A549 (cell line): ENCODE results near the gene DSCAM. TPM values are rescaled to one million over a fixed set of nuclear protein-coding genes. Genes with fewer than 3 reads are reported as not detected.

ENCODE experiments used
- ATAC-seq, 2 experiments: fragments of 200-7000 bp in 1 of 2; fragments of >200 bp in 1 of 2; cut with Nextera tagmentation in 1 of 2; cut with Tn5 transposase in 1 of 2; 3 replicates each; pipeline versions ENCODE4 v1.8.0 to v1.9.1; 2018 to 2020; ENCODE audit warnings: mild to moderate bottlenecking in 1 of 2, moderate library complexity in 1 of 2
- CTCF ChIA-PET: fragments of 300-600 bp; sonication (Branson Sonifier 250); formaldehyde crosslinking; extraction: SDS; loops from one replicate; lab custom pipeline; 2021; ENCODE audit warnings: antibody characterized with exemption, inconsistent platforms; lab: Yijun Ruan, JAX
- POLR2A ChIA-PET: fragments of 350-600 bp; formaldehyde crosslinking; extraction: SDS; loops from one replicate; lab custom pipeline; 2021; ENCODE audit warnings: antibody characterized with exemption, inconsistent platforms; lab: Yijun Ruan, JAX
- DNase-seq, 2 experiments: peaks; one replicate each; pipeline versions ENCODE4 v3.0.0 to v3.0.0-alpha.2; 2011 to 2016; ENCODE audit warnings: low read depth in 1 of 2, low spot score in 1 of 2
- FAIRE-seq: peaks from 2 replicates; lab custom pipeline; 2011; peaks lifted over from hg19 to GRCh38; lab: Jason Lieb, UNC
- H3K27ac ChIP-seq, 2 experiments: fragments of >200 bp; sonication (Bioruptor Twin); formaldehyde crosslinking; 3 replicates each; pipeline ENCODE4 v1.5.1; 2016 to 2017
- H3K4me1 ChIP-seq: fragments of >200 bp; sonication (Bioruptor Twin); formaldehyde crosslinking; 3 replicates; pipeline ENCODE4 v1.6.1; 2016
- H3K4me2 ChIP-seq: fragments of >200 bp; sonication (Bioruptor Twin); formaldehyde crosslinking; 3 replicates; pipeline ENCODE4 v1.6.1; 2016
- H3K4me3 ChIP-seq: fragments of >200 bp; sonication (Bioruptor Twin); formaldehyde crosslinking; 3 replicates; pipeline ENCODE4 v1.5.1; 2016
- H3K9me3 ChIP-seq: fragments of >200 bp; sonication (Bioruptor Twin); formaldehyde crosslinking; 3 replicates; pipeline ENCODE4 v1.6.1; 2016
- ATOH8 ChIP-seq: fragments of 250-450 bp; sonication (Bioruptor Pico); IDR thresholded peaks from 2 replicates; pipeline ENCODE4 v1.5.0; 2020; ENCODE audit warnings: low read depth, mild to moderate bottlenecking, moderate library complexity
- BHLHE40 ChIP-seq: IDR thresholded peaks from 2 replicates; pipeline ENCODE4 v1.6.1; 2012; ENCODE audit warnings: low read depth, low read length, inconsistent platforms
- CHD4 ChIP-seq: fragments of 200-600 bp; sonication (generic); IDR thresholded peaks from 2 replicates; pipeline ENCODE4 v1.6.1; 2016; ENCODE audit warnings: antibody characterized with exemption, mild to moderate bottlenecking, borderline replicate concordance
- CTCF ChIP-seq: fragments of >200 bp; sonication (Bioruptor Twin); formaldehyde crosslinking; IDR thresholded peaks from 3 replicates; pipeline ENCODE4 v1.5.1; 2016
- EHF ChIP-seq: fragments of 250-450 bp; sonication (Bioruptor Pico); IDR thresholded peaks from 2 replicates; pipeline ENCODE4 v1.5.0; 2020; ENCODE audit warnings: mild to moderate bottlenecking
- EHMT2 ChIP-seq: fragments of 200-600 bp; sonication (generic); IDR thresholded peaks from 2 replicates; pipeline ENCODE4 v1.6.1; 2016; ENCODE audit warnings: antibody characterized with exemption, low read depth, mild to moderate bottlenecking, moderate library complexity
- EP300 ChIP-seq, 2 experiments: fragments of >200 bp; sonication (Bioruptor Twin); formaldehyde crosslinking; IDR thresholded peaks; 2 replicates in 1 of 2; 3 replicates in 1 of 2; pipeline ENCODE4 v1.6.1; 2016 to 2017
- FOXS1 ChIP-seq: fragments of 250-450 bp; sonication (Bioruptor Pico); IDR thresholded peaks from 2 replicates; pipeline ENCODE4 v1.5.0; 2020; ENCODE audit warnings: mild to moderate bottlenecking, moderate library complexity
- GATA3 ChIP-seq: IDR thresholded peaks from 2 replicates; pipeline ENCODE4 v1.6.1; 2012; ENCODE audit warnings: borderline replicate concordance
- HDAC2 ChIP-seq: fragments of 200-600 bp; sonication (generic); IDR thresholded peaks from 2 replicates; pipeline ENCODE4 v1.6.1; 2016
- HEYL ChIP-seq: fragments of 250-450 bp; sonication (Bioruptor Pico); IDR thresholded peaks from 2 replicates; pipeline ENCODE4 v1.8.0; 2021; ENCODE audit warnings: mild to moderate bottlenecking, moderate library complexity
- HOXA7 ChIP-seq: fragments of 250-450 bp; sonication (Bioruptor Pico); IDR thresholded peaks from 2 replicates; pipeline ENCODE4 v1.5.0; 2020; ENCODE audit warnings: mild to moderate bottlenecking, moderate library complexity
- HOXB13 ChIP-seq: fragments of 250-450 bp; sonication (Bioruptor Pico); IDR thresholded peaks from 2 replicates; pipeline ENCODE4 v1.5.0; 2020; ENCODE audit warnings: low read depth, mild to moderate bottlenecking, moderate library complexity
- HOXB5 ChIP-seq: fragments of 250-450 bp; sonication (Bioruptor Pico); IDR thresholded peaks from 2 replicates; pipeline ENCODE4 v1.5.0; 2020; ENCODE audit warnings: mild to moderate bottlenecking, moderate library complexity
- JUNB ChIP-seq: fragments of >200 bp; sonication (Bioruptor Twin); formaldehyde crosslinking; IDR thresholded peaks from 2 replicates; pipeline ENCODE4 v1.6.1; 2016
- MAFK ChIP-seq: fragments of 450-650 bp; IDR thresholded peaks from 2 replicates; pipeline ENCODE4 v1.6.1; 2014; ENCODE audit not compliant: partially characterized antibody
- MYC ChIP-seq: IDR thresholded peaks from 2 replicates; pipeline ENCODE4 v1.6.1; 2012; ENCODE audit warnings: mild to moderate bottlenecking, inconsistent platforms, low read length, improper control_type of control experiment, borderline replicate concordance
- NPAS2 ChIP-seq: fragments of 250-450 bp; sonication (Bioruptor Pico); IDR thresholded peaks from 2 replicates; pipeline ENCODE4 v1.8.0; 2022; ENCODE audit warnings: mild to moderate bottlenecking, moderate library complexity, borderline replicate concordance
- NR3C1 ChIP-seq: fragments of >200 bp; sonication (Bioruptor Twin); formaldehyde crosslinking; IDR thresholded peaks from 3 replicates; pipeline ENCODE4 v1.6.1; 2017
- PBX3 ChIP-seq: IDR thresholded peaks from 2 replicates; pipeline ENCODE4 v1.6.1; 2012
- POLR2AphosphoS2 ChIP-seq: conservative IDR thresholded peaks from 2 replicates; pipeline ENCODE4 v1.6.1; 2012; ENCODE audit warnings: low read length, improper control_type of control experiment, inconsistent platforms
- RARB ChIP-seq: fragments of 250-450 bp; sonication (Bioruptor Pico); IDR thresholded peaks from 2 replicates; pipeline ENCODE4 v1.8.0; 2021; ENCODE audit warnings: mild to moderate bottlenecking, moderate library complexity
- SREBF2 ChIP-seq: fragments of 450-650 bp; IDR thresholded peaks from 2 replicates; pipeline ENCODE4 v1.6.1; 2014; ENCODE audit warnings: mild to moderate bottlenecking, moderate library complexity
- TFCP2L1 ChIP-seq: fragments of 250-450 bp; sonication (Bioruptor Pico); IDR thresholded peaks from 2 replicates; pipeline ENCODE4 v1.5.0; 2021; ENCODE audit warnings: mild to moderate bottlenecking
- TP53 ChIP-seq: fragments of 250-450 bp; sonication (Bioruptor Pico); IDR thresholded peaks from 2 replicates; pipeline ENCODE4 v1.5.0; 2021; ENCODE audit warnings: mild to moderate bottlenecking, moderate library complexity
- USF2 ChIP-seq: fragments of 450-650 bp; IDR thresholded peaks from 2 replicates; pipeline ENCODE4 v1.6.1; 2014; ENCODE audit warnings: antibody characterized with exemption
- ZC3H11A ChIP-seq: fragments of 450-650 bp; IDR thresholded peaks from 2 replicates; pipeline ENCODE4 v1.6.1; 2014; ENCODE audit warnings: antibody characterized with exemption, mild to moderate bottlenecking
- ZNF302 ChIP-seq: fragments of 250-450 bp; sonication (Bioruptor Pico); IDR thresholded peaks from 2 replicates; pipeline ENCODE4 v1.9.0; 2021; ENCODE audit warnings: inconsistent platforms, mild to moderate bottlenecking, moderate library complexity
- ZSCAN20 ChIP-seq: fragments of 250-450 bp; sonication (Bioruptor Pico); IDR thresholded peaks from 2 replicates; pipeline ENCODE4 v1.8.0; 2022; ENCODE audit warnings: mild to moderate bottlenecking, moderate library complexity
- WGBS: methylation state at CpG from one replicate; pipeline ENCODE4 v1.1.6; 2017; ENCODE audit errors: missing lambda C conversion rate; 5-methylcytosine and 5-hydroxymethylcytosine counted together
- polyA plus RNA-seq, 4 experiments: library from polyadenylated mRNA; depleted of rRNA in 3 of 4; stranded (reverse); fragments of >200 nt; fragmentation: RNase III in 1 of 4; extraction: RNeasy Plus Mini Kit Qiagen cat#74134 plus additional on column Dnase treatment in 1 of 4; gene quantifications; 2 replicates in 3 of 4; 3 replicates in 1 of 4; pipeline ENCODE4 v1.2.3, GENCODE V29; 2011 to 2017

The DSCAM gene
- polyA plus RNA-seq, 2 of the 4 experiments (the other 2 are of a cell fraction): not detected

GRCh38 chr21:40769231-40769630, 77.7 kb downstream of the DSCAM start (continued):
- TF ChIP-seq RARB (no peak), HEYL (CRISPR knock-in tag) (no peak)

- ChIA-PET POLR2A (no interaction called here), CTCF (no interaction called here)
- FAIRE-seq: no peak
- WGBS: 32% methylated on average over 2 of the region's 2 CpGs
- no peak overlapping the region for H3K4me2 ChIP-seq
- ATAC-seq: no peak
- H3K9me3 ChIP-seq: no peaks in the 10 kb centered on the region
- DNase-seq: no peak
- no peak overlapping the region for H3K27ac ChIP-seq
- H3K4me3 ChIP-seq: no peak overlapping the region
- no peaks in the 10 kb centered on the region for H3K4me1 ChIP-seq
- TF ChIP-seq EHMT2: no peak
- no peak for TF ChIP-seq HEYL (CRISPR knock-in tag)
- TF ChIP-seq CTCF: no peak
- TF ChIP-seq RARB: no peak
- no peak for TF ChIP-seq POLR2AphosphoS2
- no peak for TF ChIP-seq NR3C1
- no peak for TF ChIP-seq HOXB5
- no peak for TF ChIP-seq FOXS1
- no peak for TF ChIP-seq EP300 (IDR thresholded peaks at IDR 0.05)
- TF ChIP-seq ZNF302: no peak
- TF ChIP-seq USF2: no peak
- no peak for TF ChIP-seq HOXB13 (CRISPR knock-in tag)
- TF ChIP-seq TFCP2L1 (CRISPR knock-in tag): no peak
- TF ChIP-seq GATA3: no peak
- TF ChIP-seq EHF (CRISPR knock-in tag): no peak
- TF ChIP-seq SREBF2: no peak
- no peak for TF ChIP-seq ZSCAN20 (CRISPR knock-in tag)
- TF ChIP-seq HDAC2: no peak
- no peak for TF ChIP-seq BHLHE40
These were observed 78.9 kb downstream of the DSCAM start for GRCh38 chr21:40768056-40768455.

- Histone ChIP-seq H3K4me1 (no peaks in the 10 kb centered on the region), H3K4me2 (no peak overlapping the region), H3K27ac (no peak overlapping the region)
- DNase-seq: no peak
- POLR2A ChIA-PET: no interaction called here
- CTCF ChIA-PET: no interaction called here
- TF ChIP-seq JUNB: no peak
- TF ChIP-seq MAFK: no peak
- TF ChIP-seq GATA3: no peak
- TF ChIP-seq MYC: no peak
- TF ChIP-seq HDAC2: no peak
- no peak for TF ChIP-seq TP53 (CRISPR knock-in tag)
- TF ChIP-seq ZC3H11A: no peak
- TF ChIP-seq ATOH8 (CRISPR knock-in tag): no peak
- no peak for TF ChIP-seq PBX3
- no peak for TF ChIP-seq CHD4
- no peak for TF ChIP-seq NPAS2
- no peak for TF ChIP-seq HOXA7 (CRISPR knock-in tag)
- TF ChIP-seq, all 56 proteins: peak for 0
- FAIRE-seq (no peak), ATAC-seq (no peak)
- WGBS: 17% methylated on average over 1 of the region's 1 CpG
- Histone ChIP-seq H3K9me3 (no peaks in the 10 kb centered on the region), H3K4me3 (no peak overlapping the region)
These were observed 80.6 kb downstream of the DSCAM start for GRCh38 chr21:40766381-40766780.
